Kidney epithelial cell (primary cell): Measurements from ENCODE around the gene MGLL. TPM values are rescaled to one million over a fixed set of nuclear protein-coding genes. Genes with fewer than 3 reads are reported as not detected.

Source experiments
- DNase-seq: peaks from one replicate; pipeline ENCODE4 v3.0.0-alpha.2; 2010; ENCODE audit warnings: low read depth
- H3K27me3 ChIP-seq: 2 replicates; pipeline ENCODE4 v1.6.0; 2011; ENCODE audit warnings: low read length; ENCODE audit not compliant: control insufficient read depth, insufficient read depth
- H3K36me3 ChIP-seq: 2 replicates; pipeline ENCODE4 v1.5.1; 2011; ENCODE audit warnings: low read length; ENCODE audit not compliant: control insufficient read depth, insufficient read depth
- H3K4me3 ChIP-seq: 2 replicates; pipeline ENCODE4 v1.5.1; 2011; ENCODE audit warnings: low read depth, mild to moderate bottlenecking, control low read depth, low read length
- CTCF ChIP-seq: IDR thresholded peaks from 2 replicates; pipeline ENCODE4 v1.5.1; 2011; ENCODE audit warnings: mild to moderate bottlenecking, moderate library complexity, low read length, control low read depth, inconsistent platforms; ENCODE audit not compliant: insufficient read depth, poor library complexity, severe bottlenecking
- total RNA-seq: library from RNA; depleted of rRNA; stranded (reverse); fragments of >200 nt; gene quantifications from 2 replicates; pipeline ENCODE4 v1.2.3, GENCODE V29; 2015

MGLL gene
- total RNA-seq, 1 donor from 2014 or later, result 71.8 TPM

- Histone ChIP-seq H3K4me3 (no peak overlapping the region), H3K36me3 (no peaks in the 10 kb centered on the region), H3K27me3 (no peaks in the 10 kb centered on the region)
- TF ChIP-seq CTCF, result no peak
- DNase-seq, result no peak
Observed at GRCh38 chr3:127802606-127803005, 19.7 kb downstream of the MGLL start.

- TF ChIP-seq CTCF, result no peak
- DNase-seq, result no peak
Observed at GRCh38 chr3:127801731-127802313, 20.5 kb downstream of the MGLL start.

GRCh38 chr3:127800508-127800907 lies 21.8 kb downstream of the MGLL start:
- no peak for TF ChIP-seq CTCF
- DNase-seq, result no peak
- H3K36me3 ChIP-seq, result no peaks in the 10 kb centered on the region
- H3K4me3 ChIP-seq, result no peak overlapping the region
- H3K27me3 ChIP-seq, result no peaks in the 10 kb centered on the region

More at GRCh38 chr3:127801731-127802313, 20.5 kb downstream of the MGLL start:
- no peaks in the 10 kb centered on the region for H3K36me3 ChIP-seq
- H3K4me3 ChIP-seq, result no peak overlapping the region
- H3K27me3 ChIP-seq, result no peaks in the 10 kb centered on the region

GRCh38 chr3:127799476-127800222 lies 22.7 kb downstream of the MGLL start:
- TF ChIP-seq CTCF, result no peak
- no peaks in the 10 kb centered on the region for H3K36me3 ChIP-seq
- H3K27me3 ChIP-seq, result no peaks in the 10 kb centered on the region
- DNase-seq, result peak; percentile 72
- no peak overlapping the region for H3K4me3 ChIP-seq

GRCh38 chr3:127798716-127799115 lies 23.6 kb downstream of the MGLL start:
- no peaks in the 10 kb centered on the region for H3K27me3 ChIP-seq
- no peak overlapping the region for H3K4me3 ChIP-seq
- H3K36me3 ChIP-seq, result no peaks in the 10 kb centered on the region
- DNase-seq, result no peak
- no peak for TF ChIP-seq CTCF

- TF ChIP-seq CTCF, result no peak
- H3K27me3 ChIP-seq, result no peaks in the 10 kb centered on the region
- no peaks in the 10 kb centered on the region for H3K36me3 ChIP-seq
- no peak overlapping the region for H3K4me3 ChIP-seq
- DNase-seq, result no peak
Observed at GRCh38 chr3:127796831-127797150, 25.5 kb downstream of the MGLL start.
